ENCODE data around the gene PRKCSH.
A peak's percentile ranks its signal among the peaks of the same experiment; 100 is the strongest.
"Not testable (repeated sequence)": the region's sequence is repeated elsewhere in the genome, so short reads cannot be mapped to it uniquely, and the experiment has no call there.

The PRKCSH gene

GRCh38 chr19:11463391-11463790, 28.0 kb downstream of the PRKCSH start:
- TF ChIP-seq POLR2A (IDR thresholded peaks at IDR 0.05; ENCODE audit: low read length), result no peak
- TF ChIP-seq GATA1 (IDR thresholded peaks at IDR 0.05; ENCODE audit: low read depth, low read length), result no peak
- DNase-seq, result no peak

GRCh38 chr19:11464333-11465265, 29.2 kb downstream of the PRKCSH start:
- no peak for DNase-seq
- TF ChIP-seq GATA1 (IDR thresholded peaks at IDR 0.05; ENCODE audit: low read depth, low read length) (no peak), POLR2A (IDR thresholded peaks at IDR 0.05; ENCODE audit: low read length) (no peak)

GRCh38 chr19:11465600-11465999, 30.2 kb downstream of the PRKCSH start:
- TF ChIP-seq POLR2A (IDR thresholded peaks at IDR 0.05; ENCODE audit: low read length) (no peak), GATA1 (IDR thresholded peaks at IDR 0.05; ENCODE audit: low read depth, low read length) (no peak)
- DNase-seq, result no peak

GRCh38 chr19:11468266-11468845, 32.9 kb downstream of the PRKCSH start:
- not testable (repeated sequence) for DNase-seq

- no peak for DNase-seq
- TF ChIP-seq GATA1 (IDR thresholded peaks at IDR 0.05; ENCODE audit: low read depth, low read length) (no peak), POLR2A (IDR thresholded peaks at IDR 0.05; ENCODE audit: low read length) (no peak)
Measured at GRCh38 chr19:11473725-11474124, 38.3 kb downstream of the PRKCSH start.

GRCh38 chr19:11475343-11475742, 39.9 kb downstream of the PRKCSH start:
- not testable (repeated sequence) for DNase-seq

GRCh38 chr19:11475861-11476260, 40.4 kb downstream of the PRKCSH start:
- TF ChIP-seq GATA1 (IDR thresholded peaks at IDR 0.05; ENCODE audit: low read depth, low read length), result no peak
- TF ChIP-seq POLR2A (IDR thresholded peaks at IDR 0.05; ENCODE audit: low read length), result no peak

GRCh38 chr19:11478167-11479089, 43.0 kb downstream of the PRKCSH start:
- TF ChIP-seq POLR2A (IDR thresholded peaks at IDR 0.05; ENCODE audit: low read length) (no peak), GATA1 (IDR thresholded peaks at IDR 0.05; ENCODE audit: low read depth, low read length) (no peak)
- peak in 1 of 2 experiments; percentile 59 for DNase-seq

More at GRCh38 chr19:11475861-11476260, 40.4 kb downstream of the PRKCSH start:
- DNase-seq, result no peak

- TF ChIP-seq POLR2A (IDR thresholded peaks at IDR 0.05; ENCODE audit: low read length) (no peak), GATA1 (IDR thresholded peaks at IDR 0.05; ENCODE audit: low read depth, low read length) (no peak)
- peak; percentile 59 to 65 for DNase-seq
Measured at GRCh38 chr19:11479090-11479897, 43.9 kb downstream of the PRKCSH start.

- no peak for TF ChIP-seq GATA1 (IDR thresholded peaks at IDR 0.05; ENCODE audit: low read depth, low read length)
- no peak for TF ChIP-seq POLR2A (IDR thresholded peaks at IDR 0.05; ENCODE audit: low read length)
Measured at GRCh38 chr19:11479898-11480714, 44.7 kb downstream of the PRKCSH start.

GRCh38 chr19:11480715-11481533, 45.5 kb downstream of the PRKCSH start, which contains the start of gene ELAVL3:
Gene ELAVL3, minus strand, starts transcription at chr19:11481046. Its CDS starts 438 bp downstream, at chr19:11480608.
- no peak for TF ChIP-seq POLR2A (IDR thresholded peaks at IDR 0.05; ENCODE audit: low read length)
- no peak for TF ChIP-seq GATA1 (IDR thresholded peaks at IDR 0.05; ENCODE audit: low read depth, low read length)
- no peak for DNase-seq

More at GRCh38 chr19:11479898-11480714, 44.7 kb downstream of the PRKCSH start:
- DNase-seq, result no peak

Measured in erythroblast (primary cell).